Neural cell (in vitro differentiated cells): ENCODE measurements around the gene MMP1.

Experiments used
- EP300 ChIP-seq: fragments of 450-650 bp; conservative IDR thresholded peaks from 2 replicates; pipeline ENCODE4 v1.6.1; 2014; ENCODE audit warnings: antibody characterized with exemption, mild to moderate bottlenecking, moderate library complexity; ENCODE audit not compliant: poor library complexity, severe bottlenecking
- EZH2 ChIP-seq: fragments of 200-600, 300-800 bp; shearing (Covaris generic), sonication (generic); IDR thresholded peaks from 2 replicates; pipeline ENCODE4 v1.6.1; 2014; ENCODE audit warnings: antibody characterized with exemption, low read length, borderline replicate concordance, mild to moderate bottlenecking; ENCODE audit not compliant: insufficient read depth, poor library complexity, severe bottlenecking
- MXI1 ChIP-seq: fragments of 450-650 bp; conservative IDR thresholded peaks from 2 replicates; pipeline ENCODE4 v1.6.1; 2014; ENCODE audit warnings: antibody characterized with exemption, mild to moderate bottlenecking; ENCODE audit not compliant: poor library complexity, severe bottlenecking
- POLR2AphosphoS5 ChIP-seq: IDR thresholded peaks from 2 replicates; pipeline ENCODE4 v1.6.1; 2012
- RAD21 ChIP-seq: fragments of 450-650 bp; conservative IDR thresholded peaks from 2 replicates; pipeline ENCODE4 v1.6.1; 2014; ENCODE audit warnings: antibody characterized with exemption, mild to moderate bottlenecking, moderate library complexity
- SMC3 ChIP-seq: fragments of 450-650 bp; conservative IDR thresholded peaks from 2 replicates; pipeline ENCODE4 v1.6.1; 2014; ENCODE audit warnings: antibody characterized with exemption, mild to moderate bottlenecking, moderate library complexity; ENCODE audit not compliant: poor library complexity
- TAF1 ChIP-seq: IDR thresholded peaks from 2 replicates; pipeline ENCODE4 v1.6.1; 2012; ENCODE audit warnings: low read depth
- TF ChIP-seq, protein P1 (sequence below): IDR thresholded peaks from 2 replicates; pipeline ENCODE4 v1.6.1; 2012; ENCODE audit warnings: borderline replicate concordance
- TF ChIP-seq, protein P2 (sequence below): fragments of 450-650 bp; IDR thresholded peaks from 2 replicates; pipeline ENCODE4 v1.5.1; 2014; ENCODE audit warnings: antibody characterized with exemption, mild to moderate bottlenecking, moderate library complexity; ENCODE audit not compliant: poor library complexity, severe bottlenecking

DNA sequence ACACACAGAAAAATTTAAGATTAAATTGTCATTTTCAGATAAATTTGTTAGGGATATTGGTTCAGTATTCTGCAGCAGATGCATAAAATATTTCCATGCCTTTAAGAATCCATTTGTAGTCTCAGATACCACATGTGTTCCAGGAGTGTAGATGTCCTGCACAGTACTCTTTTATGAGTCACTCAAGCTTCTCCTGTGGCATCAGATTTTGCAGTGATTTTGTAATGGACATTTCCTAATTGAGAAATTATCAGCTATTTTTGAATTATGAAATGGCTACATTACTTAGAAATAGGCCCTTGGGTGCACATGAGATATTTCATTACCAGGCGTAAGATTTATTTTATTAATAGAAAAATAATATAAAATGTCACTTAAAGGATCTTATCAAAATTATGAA is 26.6 kb upstream of the MMP1 start:
- no peak for TF ChIP-seq TAF1
- TF ChIP-seq POLR2AphosphoS5, result no peak
- TF ChIP-seq RAD21, result no peak
- TF ChIP-seq EZH2, result no peak
- TF ChIP-seq, protein P1, sequence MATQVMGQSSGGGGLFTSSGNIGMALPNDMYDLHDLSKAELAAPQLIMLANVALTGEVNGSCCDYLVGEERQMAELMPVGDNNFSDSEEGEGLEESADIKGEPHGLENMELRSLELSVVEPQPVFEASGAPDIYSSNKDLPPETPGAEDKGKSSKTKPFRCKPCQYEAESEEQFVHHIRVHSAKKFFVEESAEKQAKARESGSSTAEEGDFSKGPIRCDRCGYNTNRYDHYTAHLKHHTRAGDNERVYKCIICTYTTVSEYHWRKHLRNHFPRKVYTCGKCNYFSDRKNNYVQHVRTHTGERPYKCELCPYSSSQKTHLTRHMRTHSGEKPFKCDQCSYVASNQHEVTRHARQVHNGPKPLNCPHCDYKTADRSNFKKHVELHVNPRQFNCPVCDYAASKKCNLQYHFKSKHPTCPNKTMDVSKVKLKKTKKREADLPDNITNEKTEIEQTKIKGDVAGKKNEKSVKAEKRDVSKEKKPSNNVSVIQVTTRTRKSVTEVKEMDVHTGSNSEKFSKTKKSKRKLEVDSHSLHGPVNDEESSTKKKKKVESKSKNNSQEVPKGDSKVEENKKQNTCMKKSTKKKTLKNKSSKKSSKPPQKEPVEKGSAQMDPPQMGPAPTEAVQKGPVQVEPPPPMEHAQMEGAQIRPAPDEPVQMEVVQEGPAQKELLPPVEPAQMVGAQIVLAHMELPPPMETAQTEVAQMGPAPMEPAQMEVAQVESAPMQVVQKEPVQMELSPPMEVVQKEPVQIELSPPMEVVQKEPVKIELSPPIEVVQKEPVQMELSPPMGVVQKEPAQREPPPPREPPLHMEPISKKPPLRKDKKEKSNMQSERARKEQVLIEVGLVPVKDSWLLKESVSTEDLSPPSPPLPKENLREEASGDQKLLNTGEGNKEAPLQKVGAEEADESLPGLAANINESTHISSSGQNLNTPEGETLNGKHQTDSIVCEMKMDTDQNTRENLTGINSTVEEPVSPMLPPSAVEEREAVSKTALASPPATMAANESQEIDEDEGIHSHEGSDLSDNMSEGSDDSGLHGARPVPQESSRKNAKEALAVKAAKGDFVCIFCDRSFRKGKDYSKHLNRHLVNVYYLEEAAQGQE, result no peak
- TF ChIP-seq, protein P2, sequence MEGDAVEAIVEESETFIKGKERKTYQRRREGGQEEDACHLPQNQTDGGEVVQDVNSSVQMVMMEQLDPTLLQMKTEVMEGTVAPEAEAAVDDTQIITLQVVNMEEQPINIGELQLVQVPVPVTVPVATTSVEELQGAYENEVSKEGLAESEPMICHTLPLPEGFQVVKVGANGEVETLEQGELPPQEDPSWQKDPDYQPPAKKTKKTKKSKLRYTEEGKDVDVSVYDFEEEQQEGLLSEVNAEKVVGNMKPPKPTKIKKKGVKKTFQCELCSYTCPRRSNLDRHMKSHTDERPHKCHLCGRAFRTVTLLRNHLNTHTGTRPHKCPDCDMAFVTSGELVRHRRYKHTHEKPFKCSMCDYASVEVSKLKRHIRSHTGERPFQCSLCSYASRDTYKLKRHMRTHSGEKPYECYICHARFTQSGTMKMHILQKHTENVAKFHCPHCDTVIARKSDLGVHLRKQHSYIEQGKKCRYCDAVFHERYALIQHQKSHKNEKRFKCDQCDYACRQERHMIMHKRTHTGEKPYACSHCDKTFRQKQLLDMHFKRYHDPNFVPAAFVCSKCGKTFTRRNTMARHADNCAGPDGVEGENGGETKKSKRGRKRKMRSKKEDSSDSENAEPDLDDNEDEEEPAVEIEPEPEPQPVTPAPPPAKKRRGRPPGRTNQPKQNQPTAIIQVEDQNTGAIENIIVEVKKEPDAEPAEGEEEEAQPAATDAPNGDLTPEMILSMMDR, result no peak
- no peak for TF ChIP-seq EP300
- no peak for TF ChIP-seq MXI1
- no peak for TF ChIP-seq SMC3
